ENCODE measurements around the gene SP5.
"Not testable (repeated sequence)": the region's sequence is repeated elsewhere in the genome, so short reads cannot be mapped to it uniquely, and the experiment has no call there.

The SP5 gene

GRCh38 chr2:170711196-170711773 lies 3.9 kb upstream of the SP5 start:
- no peak for DNase-seq (ENCODE audit: low read depth in 1 of 2, low spot score in 1 of 2)

DNA sequence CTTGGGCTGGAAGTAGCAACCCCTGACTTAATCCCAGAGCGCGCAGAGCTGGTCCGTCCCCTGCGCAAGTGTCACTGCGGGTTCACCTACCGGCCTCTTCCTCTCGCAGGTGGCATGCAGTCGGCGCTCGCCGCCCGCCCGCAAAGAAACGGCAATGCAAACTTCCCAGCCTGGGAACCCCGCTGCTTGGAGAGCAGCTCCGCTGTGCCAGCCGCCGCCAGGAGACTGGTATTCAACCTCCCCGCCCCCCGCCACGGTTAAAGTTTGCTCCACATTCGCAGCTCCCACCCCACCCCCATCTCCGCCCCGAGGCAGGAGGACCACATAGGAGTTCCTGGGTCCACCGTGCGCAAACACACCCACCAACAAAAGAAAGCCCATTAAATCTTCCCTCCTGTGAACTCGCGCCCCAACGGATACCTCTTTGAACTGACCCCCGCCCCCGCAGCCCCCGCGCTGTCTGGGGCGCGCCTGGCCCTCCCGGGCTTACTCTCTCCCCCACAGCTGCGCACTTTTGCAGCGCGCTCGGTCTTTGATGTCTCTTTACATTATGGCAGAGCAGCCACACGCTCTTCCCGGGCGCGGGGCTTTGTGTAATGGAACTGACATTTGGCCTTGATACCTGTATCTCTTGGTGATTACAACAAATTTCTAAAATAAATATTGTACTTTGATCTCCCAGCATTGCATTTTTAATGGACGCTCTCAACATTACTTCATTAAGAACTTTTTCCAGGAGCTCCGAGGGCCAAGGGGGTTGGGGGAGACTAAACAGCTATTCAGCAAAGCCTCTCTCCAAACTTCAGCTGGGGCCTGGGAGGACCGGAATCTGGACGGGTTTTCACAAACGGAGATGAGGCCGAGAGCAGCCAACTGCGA lies 3.1 kb upstream of the SP5 start:
- no peak for DNase-seq (ENCODE audit: low read depth in 1 of 2, low spot score in 1 of 2)

GRCh38 chr2:170712653-170713542 lies 2.2 kb upstream of the SP5 start:
- DNase-seq (ENCODE audit: low read depth in 1 of 2, low spot score in 1 of 2): no peak

- no peak for DNase-seq (ENCODE audit: low read depth in 1 of 2, low spot score in 1 of 2)
Observed at GRCh38 chr2:170713543-170714380, 1.4 kb upstream of the SP5 start.

DNA sequence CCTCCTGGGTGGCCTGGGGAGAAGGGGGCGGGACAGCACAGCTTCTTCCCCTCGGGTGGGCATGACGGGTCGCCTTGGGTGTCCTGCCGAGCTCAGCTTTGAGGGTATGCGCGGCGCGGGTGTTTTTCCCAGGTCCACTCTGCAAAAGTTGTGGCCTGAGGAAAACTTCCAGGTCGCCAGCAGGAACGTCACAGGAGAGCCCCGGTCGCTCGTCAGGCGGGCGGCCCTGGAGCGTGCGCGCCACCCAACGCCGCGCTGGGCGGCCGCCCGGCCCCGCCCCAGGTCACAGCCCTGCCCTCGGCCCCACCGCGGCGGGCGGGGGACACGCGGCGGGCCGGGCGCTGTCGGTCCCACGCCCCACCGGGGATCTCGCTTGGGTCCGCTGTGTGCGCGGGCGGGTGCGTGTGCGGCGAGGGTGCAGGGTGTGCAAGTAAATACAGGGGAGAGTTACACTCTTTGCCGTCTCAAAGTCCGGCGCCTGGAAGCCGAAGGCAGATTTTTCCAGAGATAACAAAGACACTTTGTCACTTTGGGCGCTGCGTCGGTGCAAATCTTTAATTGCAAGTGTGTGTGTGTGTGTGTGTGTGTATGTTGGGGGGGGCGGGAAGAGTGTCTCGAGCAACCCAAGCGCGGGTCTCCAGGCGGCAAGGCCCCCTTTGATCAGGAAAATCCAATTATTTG lies 616 bp upstream of the SP5 start:
- no peak for DNase-seq (ENCODE audit: low read depth in 1 of 2, low spot score in 1 of 2)

DNA sequence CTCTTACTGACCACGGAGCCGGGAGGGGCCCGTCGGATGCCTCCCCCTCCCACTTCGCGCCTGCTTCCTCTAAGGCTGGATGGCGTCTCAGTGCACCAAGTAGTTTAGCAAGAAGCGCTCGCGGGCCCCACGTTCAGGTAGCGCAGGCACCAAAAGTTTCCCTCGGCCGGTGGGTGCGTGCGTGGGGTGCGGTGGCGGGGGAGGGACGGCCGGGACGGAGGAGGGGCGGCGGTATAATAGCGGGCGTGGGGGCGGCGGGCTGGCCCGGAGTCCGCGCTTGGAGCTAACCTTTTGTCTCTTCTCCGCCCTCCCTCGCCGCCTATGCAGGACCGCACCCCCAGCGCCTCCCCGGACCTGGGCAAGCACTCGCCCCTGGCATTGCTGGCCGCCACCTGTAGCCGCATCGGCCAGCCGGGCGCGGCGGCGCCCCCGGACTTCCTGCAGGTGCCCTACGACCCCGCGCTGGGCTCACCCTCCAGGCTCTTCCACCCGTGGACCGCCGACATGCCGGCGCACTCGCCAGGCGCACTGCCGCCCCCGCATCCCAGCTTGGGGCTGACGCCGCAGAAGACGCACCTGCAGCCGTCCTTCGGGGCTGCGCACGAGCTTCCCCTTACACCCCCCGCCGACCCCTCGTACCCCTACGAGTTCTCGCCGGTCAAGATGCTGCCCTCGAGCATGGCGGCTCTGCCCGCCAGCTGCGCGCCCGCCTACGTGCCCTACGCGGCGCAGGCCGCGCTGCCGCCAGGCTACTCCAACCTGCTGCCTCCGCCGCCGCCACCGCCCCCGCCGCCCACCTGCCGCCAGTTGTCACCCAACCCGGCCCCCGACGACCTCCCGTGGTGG lies 1.0 kb downstream of the SP5 start:
- DNase-seq (ENCODE audit: low read depth in 1 of 2, low spot score in 1 of 2): no peak

- DNase-seq (ENCODE audit: low read depth in 1 of 2, low spot score in 1 of 2): no peak
Observed at GRCh38 chr2:170716851-170717598, 1.9 kb downstream of the SP5 start.

DNA sequence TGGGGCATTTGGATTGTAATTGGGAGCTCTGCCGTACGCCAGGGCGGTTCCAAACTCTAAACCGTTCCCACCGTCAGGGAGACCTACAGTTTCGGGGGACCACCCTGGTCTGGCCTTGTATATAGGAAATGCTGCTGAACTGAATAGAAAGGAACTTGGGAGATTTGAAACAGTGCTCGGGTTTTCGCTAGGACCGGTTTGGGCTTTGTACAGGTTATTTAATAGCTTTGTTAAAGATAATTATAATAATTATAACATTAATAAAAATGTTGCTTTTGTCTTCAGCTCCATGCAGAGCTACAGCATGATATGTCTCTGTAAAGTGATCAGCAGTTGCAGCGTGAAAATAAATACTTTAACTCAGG lies 2.4 kb downstream of the SP5 start:
- DNase-seq (ENCODE audit: low read depth in 1 of 2, low spot score in 1 of 2): no peak

DNA sequence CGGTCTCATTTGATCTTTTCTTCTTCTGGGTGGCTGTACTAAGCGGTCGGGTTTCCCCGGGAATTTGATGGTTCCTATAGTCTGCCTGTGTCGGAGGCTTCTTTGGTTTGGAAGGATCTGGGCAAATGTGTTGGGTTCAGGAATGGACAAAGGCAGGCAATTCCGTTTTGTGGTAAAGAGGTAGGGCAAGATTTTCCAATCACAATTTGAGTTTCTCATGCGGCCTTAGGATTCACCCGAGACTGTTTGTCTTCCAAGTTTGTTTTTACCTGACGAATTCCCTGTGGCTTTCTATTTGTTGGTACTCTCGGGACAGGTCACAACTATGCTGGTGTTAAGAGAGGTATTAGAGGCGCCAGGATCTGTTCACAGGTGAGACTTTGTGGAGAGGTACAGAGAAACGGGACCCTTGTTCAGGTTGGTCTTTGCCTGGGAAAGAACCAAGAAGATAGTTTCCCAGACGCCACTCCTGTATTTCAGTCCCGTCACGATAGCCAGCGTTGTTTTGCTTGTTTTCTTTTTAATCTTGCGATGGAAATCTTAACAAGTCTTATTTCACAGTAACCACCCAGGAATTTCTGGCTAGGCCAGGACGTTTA lies 3.0 kb downstream of the SP5 start:
- DNase-seq (ENCODE audit: low read depth in 1 of 2, low spot score in 1 of 2): no peak

DNA sequence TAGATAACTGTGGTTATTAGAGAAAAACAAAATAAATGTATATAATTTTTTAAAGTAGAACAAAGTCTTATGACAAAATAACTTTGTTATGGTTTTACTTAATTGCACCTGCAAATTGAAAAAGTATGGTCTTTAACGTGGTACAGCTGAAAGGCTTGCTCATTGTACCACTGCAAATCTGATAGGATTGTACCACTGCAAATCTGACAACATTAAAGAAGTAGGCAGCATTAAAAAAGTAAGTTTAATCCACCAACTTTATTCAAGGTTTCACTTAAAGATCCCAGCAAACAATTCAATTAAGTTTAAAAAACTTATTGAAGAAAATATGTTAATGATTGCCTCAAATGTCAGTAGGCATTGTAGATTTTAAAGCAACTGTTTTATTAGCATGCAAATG lies 4.7 kb downstream of the SP5 start:
- DNase-seq (ENCODE audit: low read depth in 1 of 2, low spot score in 1 of 2): no peak

- no peak for DNase-seq (ENCODE audit: low read depth in 1 of 2, low spot score in 1 of 2)
Observed at GRCh38 chr2:170721678-170722077, 6.5 kb downstream of the SP5 start.

DNA sequence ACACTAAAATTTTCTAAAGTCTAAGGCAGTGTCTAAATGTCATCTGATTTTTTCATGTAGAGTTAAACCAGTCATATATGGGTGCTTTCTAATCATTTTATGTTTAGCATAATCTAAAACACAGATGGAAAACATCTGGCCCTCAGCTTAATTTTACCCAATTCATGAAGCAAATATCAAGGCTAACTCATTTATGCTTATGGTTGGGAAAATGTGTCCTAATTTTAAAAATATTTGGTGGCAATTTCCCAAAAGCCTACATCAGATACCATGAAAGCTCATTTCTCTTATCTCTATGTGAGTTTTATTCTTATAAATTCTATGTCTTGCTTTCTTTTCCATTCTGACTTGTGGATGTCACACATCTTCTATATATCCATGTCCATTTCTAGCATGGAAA lies 7.2 kb downstream of the SP5 start:
- DNase-seq (ENCODE audit: low read depth in 1 of 2, low spot score in 1 of 2): no peak

GRCh38 chr2:170723446-170723958 lies 8.4 kb downstream of the SP5 start:
- DNase-seq (ENCODE audit: low read depth in 1 of 2, low spot score in 1 of 2): no peak

DNA sequence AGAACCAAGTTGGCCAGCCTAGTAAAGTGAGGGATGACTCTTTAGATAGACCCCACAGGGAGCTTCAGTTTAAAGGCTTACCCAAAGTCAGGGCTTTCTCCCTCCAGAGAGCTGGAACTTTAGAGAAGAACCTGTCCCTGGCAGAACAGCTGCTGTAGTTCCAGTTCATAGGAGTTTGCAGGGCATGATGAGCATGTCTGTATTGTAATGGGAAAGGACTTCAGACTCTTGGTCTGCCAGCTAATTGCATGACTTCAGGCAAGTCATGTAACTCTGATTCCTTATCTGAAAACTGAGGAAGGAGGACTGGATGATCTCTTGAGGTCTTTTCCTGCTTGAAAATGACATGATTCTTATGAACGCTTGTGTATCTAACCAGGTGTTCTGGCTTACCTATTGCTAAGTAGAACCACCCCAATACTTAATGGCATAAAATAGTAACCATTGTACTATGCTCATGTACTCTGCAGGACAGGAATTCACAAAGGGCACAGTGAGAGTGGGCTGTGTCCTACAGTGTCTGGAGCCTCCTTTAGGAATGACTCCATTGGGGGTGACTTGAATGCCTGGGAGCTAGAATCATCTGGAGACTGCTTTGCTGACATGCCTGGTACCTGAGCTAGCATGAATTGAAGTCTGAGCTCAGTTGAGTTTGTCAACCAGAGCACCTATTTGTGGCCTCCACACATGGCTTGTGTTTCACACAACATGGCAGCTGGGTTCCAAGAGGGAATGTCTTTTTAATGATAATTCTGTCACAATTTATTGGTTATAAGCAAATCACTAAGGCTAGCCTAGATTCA lies 18.9 kb downstream of the SP5 start:
- no peak for DNase-seq (ENCODE audit: low read depth in 1 of 2, low spot score in 1 of 2)

GRCh38 chr2:170734601-170735000 lies 19.5 kb downstream of the SP5 start:
- DNase-seq (ENCODE audit: low read depth in 1 of 2, low spot score in 1 of 2): not testable (repeated sequence)

DNA sequence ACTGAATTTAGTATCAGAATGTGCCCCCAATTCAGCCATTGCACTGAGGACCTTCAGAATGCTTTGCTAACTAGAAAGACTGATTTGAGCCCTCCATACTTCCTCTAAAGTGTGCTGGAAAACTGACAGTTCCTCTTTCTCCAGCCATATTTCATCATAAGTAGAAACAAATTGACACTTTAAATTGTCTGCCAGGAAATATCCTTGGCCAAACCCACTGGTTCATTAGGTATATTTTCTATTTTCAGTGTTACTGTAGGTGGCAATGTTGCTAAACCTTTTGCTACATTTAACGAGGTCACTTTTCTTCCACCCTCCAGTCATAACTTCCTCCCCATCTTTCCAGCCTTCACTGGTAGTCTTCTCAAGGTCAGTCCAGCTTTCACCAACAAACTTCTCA lies 21.5 kb downstream of the SP5 start:
- no peak for DNase-seq (ENCODE audit: low read depth in 1 of 2, low spot score in 1 of 2)

DNA sequence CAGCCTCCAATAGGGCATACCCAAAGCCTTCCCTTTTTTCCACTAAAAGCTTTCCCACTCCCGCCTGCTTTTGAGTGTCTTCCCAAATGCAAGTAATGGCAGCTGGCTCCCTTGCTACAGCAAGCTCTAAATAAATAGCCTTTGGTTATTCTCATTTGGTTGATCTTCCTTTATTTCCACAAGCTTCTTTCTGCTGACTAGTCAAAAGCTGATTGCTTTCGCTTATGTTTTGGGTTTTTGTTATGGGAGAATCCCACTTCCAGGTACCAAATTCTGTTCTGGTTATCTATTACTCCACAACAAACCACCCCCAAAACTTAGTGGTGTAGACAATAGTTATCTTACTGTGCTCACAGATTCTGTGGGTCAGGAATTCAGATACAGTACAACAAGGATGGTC lies 22.3 kb downstream of the SP5 start:
- DNase-seq (ENCODE audit: low read depth in 1 of 2, low spot score in 1 of 2): no peak
